ENCODE data around the gene RANBP1.

GRCh38 chr22:20108757-20109230, 7.1 kb upstream of the RANBP1 start:
- TF ChIP-seq EZH2 (IDR thresholded peaks at IDR 0.05) (no peak), FOXP2 (optimal IDR thresholded peaks at IDR 0.05; ENCODE audit: control extremely low read depth, extremely low read length, insufficient read depth) (no peak)

Measured in SK-N-MC (cell line).